Stimulated activated CD8-positive, alpha-beta memory T cell treated with anti-CD3 and anti-CD28 coated beads, Interleukin-12 subunit alpha, Interleukin-12 subunit beta, amount 100 ng/mL, for 4 hours (primary cell): ENCODE data around the gene ZHX3.

Source experiments
- DNase-seq: peaks from one replicate; pipeline ENCODE4 v3.0.0-alpha.2; 2020; ENCODE audit warnings: low read depth

The ZHX3 gene

GRCh38 chr20:41171736-41172295 is 145.7 kb downstream of the ZHX3 start:
- DNase-seq, result no peak

GRCh38 chr20:41170386-41171105 is 147.0 kb downstream of the ZHX3 start:
- no peak for DNase-seq

GRCh38 chr20:41169791-41170351 is 147.7 kb downstream of the ZHX3 start:
- no peak for DNase-seq

- DNase-seq, result no peak
Measured at GRCh38 chr20:41169162-41169690, 148.3 kb downstream of the ZHX3 start.

DNA sequence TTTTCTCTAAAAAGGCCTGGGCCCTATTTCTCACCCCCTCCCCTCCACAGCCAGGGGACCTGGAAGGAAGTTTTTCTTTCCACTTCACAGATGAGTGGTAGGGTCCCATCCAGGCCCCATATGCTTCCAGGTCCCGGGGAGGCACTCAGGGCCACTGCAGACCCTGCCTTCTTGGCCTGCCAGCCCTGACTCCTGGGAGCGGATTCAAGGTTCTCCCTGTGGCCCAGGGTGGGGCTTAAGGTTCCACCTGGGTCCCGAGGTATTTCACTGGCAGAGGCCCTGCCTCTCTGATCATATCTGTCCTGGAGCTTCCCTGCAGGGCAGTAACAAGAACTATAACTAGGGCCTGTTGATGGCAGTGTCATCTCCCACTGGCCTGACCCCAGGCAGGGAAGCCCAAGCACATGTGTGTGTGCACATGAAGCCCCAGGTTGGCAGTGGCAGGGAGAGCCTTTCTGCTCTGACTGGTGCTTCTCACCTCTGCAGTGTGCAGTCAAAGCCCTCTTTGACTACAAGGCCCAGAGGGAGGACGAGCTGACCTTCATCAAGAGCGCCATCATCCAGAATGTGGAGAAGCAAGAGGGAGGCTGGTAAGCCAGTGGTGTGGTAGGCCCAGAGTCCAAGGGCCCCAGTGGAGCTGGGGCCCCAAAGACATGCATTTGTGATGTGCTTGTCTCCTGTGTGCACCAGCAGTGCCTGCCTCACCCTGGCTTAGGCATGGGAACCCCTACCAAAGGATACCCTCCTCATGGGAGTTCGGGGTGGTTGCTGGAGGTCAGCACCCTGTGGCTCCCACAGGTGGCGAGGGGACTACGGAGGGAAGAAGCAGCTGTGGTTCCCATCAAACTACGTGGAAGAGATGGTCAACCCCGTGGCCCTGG is 149.0 kb downstream of the ZHX3 start:
- DNase-seq, result no peak

DNA sequence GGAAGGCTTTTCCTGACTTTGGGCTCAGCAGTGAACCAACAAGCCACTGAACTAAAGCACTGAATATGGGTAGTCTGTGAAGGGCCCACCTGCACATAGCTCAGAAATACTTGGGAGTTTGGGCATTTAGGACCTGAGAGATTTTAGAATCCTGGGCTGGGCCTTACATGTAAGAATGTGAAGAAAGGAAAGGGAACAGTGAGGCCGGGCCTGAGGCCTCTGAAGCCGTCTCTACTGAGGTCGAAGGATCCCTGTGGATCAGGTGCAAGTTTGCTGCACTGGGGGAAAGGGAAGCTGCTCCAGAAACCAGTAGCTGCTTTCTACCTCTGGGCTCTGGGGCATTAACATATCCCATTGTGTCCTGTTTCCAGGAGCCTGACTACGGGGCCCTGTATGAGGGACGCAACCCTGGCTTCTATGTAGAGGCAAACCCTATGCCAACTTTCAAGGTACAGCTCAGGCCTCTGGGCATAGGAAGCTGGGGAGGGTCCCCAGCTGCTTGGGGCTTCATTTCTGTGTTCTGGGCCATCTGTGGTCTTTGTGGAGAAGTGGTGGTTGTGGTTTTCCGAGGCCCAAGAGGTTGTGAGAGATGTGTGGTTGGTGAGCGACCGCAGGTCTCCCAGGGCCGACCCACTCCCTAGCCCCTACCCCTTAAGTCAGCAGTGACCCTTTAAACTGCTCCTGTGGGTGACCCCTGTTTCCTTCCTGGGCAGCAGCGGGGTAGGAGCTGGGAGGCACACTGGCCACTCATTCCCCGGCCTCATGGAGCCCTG is 149.9 kb downstream of the ZHX3 start:
- DNase-seq, result no peak

DNA sequence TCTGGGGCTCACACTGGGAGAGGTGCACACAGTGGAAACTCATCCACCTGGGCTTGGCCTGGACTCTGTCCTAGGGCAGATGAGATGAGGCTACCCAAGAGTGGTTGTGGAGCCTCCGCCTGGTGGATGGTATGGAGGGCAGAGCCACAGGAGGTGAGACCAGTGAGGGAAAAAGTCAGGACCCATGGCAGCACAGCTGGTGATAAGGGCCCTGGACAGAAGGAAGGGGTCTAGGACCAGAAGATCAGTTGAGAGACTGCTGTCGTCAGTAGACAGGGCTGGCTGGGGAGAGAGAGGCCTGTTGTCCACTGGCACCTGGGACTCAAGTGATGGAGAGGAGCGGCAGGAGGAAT is 150.4 kb downstream of the ZHX3 start:
- no peak for DNase-seq

DNA sequence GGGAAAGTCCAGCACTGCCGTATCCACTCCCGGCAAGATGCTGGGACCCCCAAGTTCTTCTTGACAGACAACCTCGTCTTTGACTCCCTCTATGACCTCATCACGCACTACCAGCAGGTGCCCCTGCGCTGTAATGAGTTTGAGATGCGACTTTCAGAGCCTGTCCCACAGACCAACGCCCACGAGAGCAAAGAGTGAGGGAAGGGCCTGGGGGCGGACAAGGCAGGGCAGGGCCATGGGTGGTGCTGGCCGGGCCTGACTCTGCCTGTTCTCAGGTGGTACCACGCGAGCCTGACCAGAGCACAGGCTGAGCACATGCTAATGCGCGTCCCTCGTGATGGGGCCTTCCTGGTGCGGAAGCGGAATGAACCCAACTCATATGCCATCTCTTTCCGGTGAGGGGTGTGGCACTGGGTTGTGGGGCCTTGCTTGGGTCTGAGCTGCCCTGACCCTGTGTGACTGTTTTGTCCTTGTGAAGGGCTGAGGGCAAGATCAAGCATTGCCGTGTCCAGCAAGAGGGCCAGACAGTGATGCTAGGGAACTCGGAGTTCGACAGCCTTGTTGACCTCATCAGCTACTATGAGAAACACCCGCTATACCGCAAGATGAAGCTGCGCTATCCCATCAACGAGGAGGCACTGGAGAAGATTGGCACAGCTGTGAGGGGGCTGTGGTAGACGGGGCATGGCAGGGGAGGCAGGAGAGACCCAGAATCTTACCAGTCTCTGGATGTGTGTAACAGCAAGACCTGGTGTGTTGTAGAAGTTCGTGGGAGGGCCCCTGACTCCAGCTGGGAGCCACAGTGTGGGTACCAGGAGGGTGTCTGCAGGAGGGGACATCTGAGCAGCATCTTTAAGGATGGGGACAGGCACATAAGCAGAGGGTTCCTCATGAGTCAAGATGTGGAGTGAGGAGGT is 151.1 kb downstream of the ZHX3 start:
- no peak for DNase-seq

- DNase-seq, result no peak
Measured at GRCh38 chr20:41165001-41165882, 152.3 kb downstream of the ZHX3 start.

DNA sequence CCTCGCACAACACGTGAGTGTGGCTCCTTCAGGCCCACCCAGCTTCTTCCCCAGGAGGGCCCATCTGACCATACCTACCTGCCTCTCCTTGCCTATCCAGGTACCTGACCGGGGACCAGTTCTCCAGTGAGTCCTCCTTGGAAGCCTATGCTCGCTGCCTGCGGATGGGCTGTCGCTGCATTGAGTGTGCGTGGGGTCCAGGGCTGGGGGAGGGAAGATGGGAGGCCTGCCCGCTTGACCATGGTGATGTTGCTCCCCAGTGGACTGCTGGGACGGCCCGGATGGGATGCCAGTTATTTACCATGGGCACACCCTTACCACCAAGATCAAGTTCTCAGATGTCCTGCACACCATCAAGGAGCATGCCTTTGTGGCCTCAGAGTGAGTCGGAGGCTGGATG is 153.7 kb downstream of the ZHX3 start:
- no peak for DNase-seq

- DNase-seq, result no peak
Measured at GRCh38 chr20:41162396-41162795, 155.1 kb downstream of the ZHX3 start.

DNA sequence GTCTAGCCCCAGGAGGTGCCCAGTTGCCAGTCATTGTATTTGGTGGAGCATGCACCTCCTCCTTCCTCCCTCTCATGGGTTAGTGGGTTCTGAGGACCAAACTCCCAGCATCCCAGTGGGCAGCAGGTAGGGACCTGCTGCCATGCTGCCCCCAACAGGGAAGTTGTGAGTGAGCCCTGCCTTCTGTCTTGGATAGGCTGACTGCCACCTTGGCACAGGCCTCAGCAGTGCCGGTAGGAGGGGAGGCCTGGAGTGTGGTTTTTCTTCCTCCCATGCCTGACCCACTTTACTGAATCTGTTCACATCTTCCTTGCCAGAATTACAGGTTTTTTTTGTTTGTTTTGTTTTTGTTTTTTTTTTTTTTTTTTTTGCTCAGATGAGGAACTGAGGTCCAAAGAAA is 155.6 kb downstream of the ZHX3 start:
- no peak for DNase-seq

- no peak for DNase-seq
Measured at GRCh38 chr20:41160686-41161085, 156.8 kb downstream of the ZHX3 start.

DNA sequence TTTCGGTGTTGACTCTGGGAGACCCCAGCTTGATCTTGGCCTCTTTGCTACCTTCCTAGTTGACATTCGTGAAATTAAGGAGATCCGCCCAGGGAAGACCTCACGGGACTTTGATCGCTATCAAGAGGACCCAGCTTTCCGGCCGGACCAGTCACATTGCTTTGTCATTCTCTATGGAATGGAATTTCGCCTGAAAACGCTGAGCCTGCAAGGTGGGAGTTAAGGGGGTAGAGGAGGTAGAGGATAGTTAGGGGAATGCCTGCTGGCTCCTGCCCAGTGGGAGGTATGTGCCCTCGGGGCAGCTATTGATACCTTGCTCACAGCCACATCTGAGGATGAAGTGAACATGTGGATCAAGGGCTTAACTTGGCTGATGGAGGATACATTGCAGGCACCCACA is 158.0 kb downstream of the ZHX3 start:
- DNase-seq, result no peak

DNA sequence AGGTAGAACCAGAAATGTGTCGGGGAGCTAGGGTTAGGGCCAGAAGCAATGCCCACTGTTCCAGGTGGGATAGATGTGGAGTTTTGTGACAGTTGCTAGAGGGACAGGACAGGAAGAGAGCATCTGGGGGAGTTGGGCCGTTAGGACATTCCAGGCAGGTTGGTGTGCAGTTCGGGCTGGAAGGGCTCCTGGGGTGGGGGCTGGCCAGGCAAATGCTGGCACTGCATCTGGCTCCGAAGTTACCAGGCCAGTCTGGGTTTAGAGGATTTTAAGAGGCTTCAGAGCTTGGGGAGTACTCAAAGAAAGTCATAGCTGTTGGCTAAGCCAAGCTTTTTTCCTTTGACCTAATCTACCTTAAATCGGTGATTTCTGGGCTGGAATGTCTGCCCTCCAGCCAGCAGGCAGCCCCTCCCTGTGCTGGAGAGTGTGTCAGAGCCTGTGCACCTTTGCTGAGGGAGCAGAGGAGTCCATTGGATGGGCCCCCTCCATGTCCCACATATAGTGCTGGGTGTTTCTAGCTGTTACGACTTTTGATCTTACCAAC is 159.4 kb downstream of the ZHX3 start:
- DNase-seq, result no peak

DNA sequence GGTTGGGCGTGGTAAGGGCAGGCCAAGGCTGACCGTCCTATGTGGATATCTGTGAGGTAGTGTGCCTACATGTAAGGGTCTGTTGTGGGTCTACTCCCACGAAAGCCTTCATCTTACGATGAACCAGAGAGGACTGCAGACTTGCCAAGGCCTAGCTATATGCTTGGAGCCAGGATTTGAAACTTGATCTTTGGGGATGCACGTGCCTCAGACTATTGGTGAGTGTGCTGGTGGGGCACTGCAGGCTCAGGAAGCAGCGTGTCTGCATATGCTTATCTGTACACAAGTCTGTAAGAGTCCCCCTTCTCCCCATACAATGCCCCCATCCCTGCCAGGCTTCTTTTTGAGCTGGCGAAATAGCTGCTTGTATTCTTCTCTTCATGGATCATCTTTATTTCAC is 162.3 kb downstream of the ZHX3 start:
- no peak for DNase-seq

DNA sequence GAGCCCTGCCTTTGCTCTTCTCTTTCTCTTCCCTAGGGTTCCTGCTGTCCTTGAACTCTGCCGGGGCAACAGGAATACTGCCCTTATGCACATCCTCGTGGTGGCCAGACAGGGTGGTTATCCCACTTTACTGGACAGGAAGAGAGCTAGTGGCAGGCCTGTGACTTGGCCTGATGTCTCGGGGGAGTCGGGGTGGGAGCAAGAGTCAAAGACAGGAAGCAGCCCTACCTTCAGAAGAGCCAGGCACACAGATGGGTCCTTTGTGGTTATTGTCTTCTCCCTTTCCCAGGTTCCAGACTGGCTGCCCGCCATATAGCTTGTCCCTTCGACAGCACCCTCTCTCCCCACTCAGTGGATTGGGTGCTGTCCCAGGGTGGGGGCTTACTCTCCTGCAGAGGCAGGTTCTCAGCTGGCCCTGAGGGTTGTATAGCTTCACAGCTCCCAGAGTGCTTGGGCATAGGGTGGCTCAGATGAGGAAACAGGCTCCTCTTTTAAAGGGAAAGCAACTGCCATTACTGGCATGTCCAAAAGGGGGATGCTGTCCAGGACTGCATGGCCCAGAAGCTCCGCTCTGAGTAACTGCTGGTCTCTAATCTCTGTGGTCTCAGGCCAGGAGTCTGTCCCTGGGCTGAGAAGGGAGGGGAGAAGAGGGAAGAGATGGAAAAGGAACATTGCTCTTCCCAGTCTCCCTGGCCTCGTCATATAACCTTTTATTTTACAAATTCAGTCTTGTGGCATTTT is 162.9 kb downstream of the ZHX3 start:
- DNase-seq, result no peak

DNA sequence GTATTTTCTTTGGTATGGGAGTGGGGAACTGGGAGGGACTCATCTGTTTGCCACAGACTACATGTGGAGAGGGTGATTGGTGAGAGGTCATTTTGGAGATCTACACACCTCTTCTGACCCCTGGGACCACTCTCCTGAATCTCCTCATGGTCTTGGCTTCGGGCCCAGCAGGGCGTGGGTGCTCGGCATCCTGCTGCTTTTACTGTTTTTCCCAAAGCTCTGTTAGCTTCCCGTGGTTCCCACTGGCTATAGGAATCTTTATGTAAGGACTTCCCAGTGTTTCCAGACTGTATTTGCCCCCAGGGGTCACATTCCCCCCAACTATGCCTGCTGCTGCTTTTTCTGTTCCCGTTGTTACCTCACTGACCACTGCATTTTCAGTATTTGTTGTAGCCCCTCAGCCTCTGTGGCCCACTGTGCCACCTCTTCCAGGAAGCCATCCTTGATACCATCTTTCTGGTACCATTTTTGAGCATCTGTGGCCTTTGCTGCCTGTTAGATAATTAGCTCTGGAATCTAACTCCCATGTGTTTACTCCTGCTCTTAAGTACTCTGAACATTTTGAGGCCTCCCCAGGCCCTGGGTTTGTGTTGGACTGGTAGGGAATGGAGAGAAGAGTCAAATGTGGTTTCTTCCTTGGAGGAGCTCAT is 165.3 kb downstream of the ZHX3 start:
- no peak for DNase-seq
